GM20431 (cell line): Measurements from ENCODE around the gene SHC1.

Source experiments
- in situ Hi-C: fragments of 300-500 bp; cut with MseI, MboI; formaldehyde crosslinking; loops from one replicate; pipeline ENCODE4 v1.15.0; 2020; ENCODE audit warnings: low sequenced_read_pairs; ENCODE audit not compliant: unreplicated experiment

SHC1 gene

GRCh38 chr1:154941333-154942013 is 29.1 kb downstream of the SHC1 start:
- in situ Hi-C loops: no loop called here

- in situ Hi-C loops: no loop called here
Observed at GRCh38 chr1:154940651-154941194, 29.8 kb downstream of the SHC1 start.

- in situ Hi-C loops: no loop called here
Observed at GRCh38 chr1:154940213-154940560, 30.4 kb downstream of the SHC1 start.

GRCh38 chr1:154938604-154939399 is 31.7 kb downstream of the SHC1 start:
- in situ Hi-C loops: no loop called here

GRCh38 chr1:154937988-154938386 is 32.6 kb downstream of the SHC1 start:
- in situ Hi-C loops: no loop called here

GRCh38 chr1:154937085-154937987 is 33.2 kb downstream of the SHC1 start:
- in situ Hi-C loops: no loop called here

- in situ Hi-C loops: no loop called here
Observed at GRCh38 chr1:154936555-154937084, 33.9 kb downstream of the SHC1 start, which contains the start of gene PMVK. Gene PMVK (minus strand): TSS chr1:154936719. CDS start chr1:154936685, 34 bp downstream.

- in situ Hi-C loops: no loop called here
Observed at GRCh38 chr1:154935749-154936554, 34.6 kb downstream of the SHC1 start.

GRCh38 chr1:154934358-154934948 is 36.1 kb downstream of the SHC1 start:
- in situ Hi-C loops: no loop called here

GRCh38 chr1:154931940-154932487 is 38.5 kb downstream of the SHC1 start:
- in situ Hi-C loops: no loop called here

- in situ Hi-C loops: no loop called here
Observed at GRCh38 chr1:154926201-154926600, 44.3 kb downstream of the SHC1 start.

- in situ Hi-C loops: no loop called here
Observed at GRCh38 chr1:154925335-154926170, 45.0 kb downstream of the SHC1 start.

- in situ Hi-C loops: no loop called here
Observed at GRCh38 chr1:154923695-154924094, 46.9 kb downstream of the SHC1 start.

GRCh38 chr1:154913273-154913672 is 57.3 kb downstream of the SHC1 start:
- in situ Hi-C loops: no loop called here

GRCh38 chr1:154912755-154913154 is 57.8 kb downstream of the SHC1 start:
- in situ Hi-C loops: no loop called here
